Tibial nerve (tissue), 4 donors: ENCODE data around the gene ZSWIM6.

ENCODE experiments used
- EP300 ChIP-seq, 2 donors: sonication (generic); formaldehyde crosslinking; IDR thresholded peaks; one replicate each; pipeline ENCODE4 v1.6.1; 2017; ENCODE audit warnings: antibody characterized with exemption in 2 of 2, mild to moderate bottlenecking in 1 of 2
- POLR2A ChIP-seq, 2 donors: fragments of 450-650 bp; IDR thresholded peaks; one replicate each; pipeline ENCODE4 v1.6.1; 2017; ENCODE audit warnings: antibody characterized with exemption in 2 of 2, mild to moderate bottlenecking in 2 of 2, moderate library complexity in 2 of 2
- TF ChIP-seq, protein P1 (sequence below), 5 experiments: fragments of 200-600 bp in 3 of 5; fragments of 450-650 bp in 2 of 5; sonication (generic) in 3 of 5; IDR thresholded peaks; one replicate each; pipeline ENCODE4 v1.5.1; 2016 to 2019; ENCODE audit warnings: antibody characterized with exemption in 5 of 5, mild to moderate bottlenecking in 3 of 5, moderate library complexity in 2 of 5

DNA sequence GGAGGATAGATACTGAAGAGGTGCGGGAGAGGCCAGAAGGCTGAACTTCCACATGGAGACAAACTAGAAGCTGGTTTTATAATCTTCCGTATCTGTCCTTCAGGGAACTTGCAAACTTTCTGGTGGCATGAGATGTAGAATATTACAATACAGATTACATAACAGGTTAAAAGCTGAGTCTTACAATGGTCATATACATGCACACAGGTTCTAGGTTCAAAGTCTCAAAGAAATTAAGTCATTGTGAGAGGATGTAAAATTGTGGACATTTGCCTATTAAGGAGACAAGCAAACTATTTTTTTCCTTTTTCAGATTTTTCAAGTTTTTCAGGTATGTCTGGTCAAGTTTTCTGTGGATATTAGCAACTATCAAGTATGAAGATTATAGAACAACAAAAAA is 10.4 kb upstream of the ZSWIM6 start:
- TF ChIP-seq POLR2A (IDR thresholded peaks at IDR 0.05) (no peak), EP300 (IDR thresholded peaks at IDR 0.05) (no peak)
- TF ChIP-seq, protein P1, sequence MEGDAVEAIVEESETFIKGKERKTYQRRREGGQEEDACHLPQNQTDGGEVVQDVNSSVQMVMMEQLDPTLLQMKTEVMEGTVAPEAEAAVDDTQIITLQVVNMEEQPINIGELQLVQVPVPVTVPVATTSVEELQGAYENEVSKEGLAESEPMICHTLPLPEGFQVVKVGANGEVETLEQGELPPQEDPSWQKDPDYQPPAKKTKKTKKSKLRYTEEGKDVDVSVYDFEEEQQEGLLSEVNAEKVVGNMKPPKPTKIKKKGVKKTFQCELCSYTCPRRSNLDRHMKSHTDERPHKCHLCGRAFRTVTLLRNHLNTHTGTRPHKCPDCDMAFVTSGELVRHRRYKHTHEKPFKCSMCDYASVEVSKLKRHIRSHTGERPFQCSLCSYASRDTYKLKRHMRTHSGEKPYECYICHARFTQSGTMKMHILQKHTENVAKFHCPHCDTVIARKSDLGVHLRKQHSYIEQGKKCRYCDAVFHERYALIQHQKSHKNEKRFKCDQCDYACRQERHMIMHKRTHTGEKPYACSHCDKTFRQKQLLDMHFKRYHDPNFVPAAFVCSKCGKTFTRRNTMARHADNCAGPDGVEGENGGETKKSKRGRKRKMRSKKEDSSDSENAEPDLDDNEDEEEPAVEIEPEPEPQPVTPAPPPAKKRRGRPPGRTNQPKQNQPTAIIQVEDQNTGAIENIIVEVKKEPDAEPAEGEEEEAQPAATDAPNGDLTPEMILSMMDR (IDR thresholded peaks at IDR 0.05): no peak
